Gastrocnemius medialis (tissue), 4 donors: ENCODE measurements around the gene FHOD1.

Experiments used
- POLR2A ChIP-seq, 2 donors: fragments of 450-650 bp; IDR thresholded peaks; one replicate each; pipeline ENCODE4 v1.6.1; 2017; ENCODE audit warnings: antibody characterized with exemption in 2 of 2, mild to moderate bottlenecking in 2 of 2, moderate library complexity in 2 of 2
- TF ChIP-seq, protein P1 (sequence below), 5 experiments: fragments of 450-650 bp in 3 of 5; fragments of 200-600 bp in 2 of 5; sonication (generic) in 2 of 5; IDR thresholded peaks in 4 of 5; conservative IDR thresholded peaks in 1 of 5; 1 replicate in 4 of 5; 2 replicates in 1 of 5; pipeline ENCODE4 v1.5.1; 2016 to 2019; ENCODE audit warnings: antibody characterized with exemption in 5 of 5, mild to moderate bottlenecking in 3 of 5, moderate library complexity in 3 of 5

DNA sequence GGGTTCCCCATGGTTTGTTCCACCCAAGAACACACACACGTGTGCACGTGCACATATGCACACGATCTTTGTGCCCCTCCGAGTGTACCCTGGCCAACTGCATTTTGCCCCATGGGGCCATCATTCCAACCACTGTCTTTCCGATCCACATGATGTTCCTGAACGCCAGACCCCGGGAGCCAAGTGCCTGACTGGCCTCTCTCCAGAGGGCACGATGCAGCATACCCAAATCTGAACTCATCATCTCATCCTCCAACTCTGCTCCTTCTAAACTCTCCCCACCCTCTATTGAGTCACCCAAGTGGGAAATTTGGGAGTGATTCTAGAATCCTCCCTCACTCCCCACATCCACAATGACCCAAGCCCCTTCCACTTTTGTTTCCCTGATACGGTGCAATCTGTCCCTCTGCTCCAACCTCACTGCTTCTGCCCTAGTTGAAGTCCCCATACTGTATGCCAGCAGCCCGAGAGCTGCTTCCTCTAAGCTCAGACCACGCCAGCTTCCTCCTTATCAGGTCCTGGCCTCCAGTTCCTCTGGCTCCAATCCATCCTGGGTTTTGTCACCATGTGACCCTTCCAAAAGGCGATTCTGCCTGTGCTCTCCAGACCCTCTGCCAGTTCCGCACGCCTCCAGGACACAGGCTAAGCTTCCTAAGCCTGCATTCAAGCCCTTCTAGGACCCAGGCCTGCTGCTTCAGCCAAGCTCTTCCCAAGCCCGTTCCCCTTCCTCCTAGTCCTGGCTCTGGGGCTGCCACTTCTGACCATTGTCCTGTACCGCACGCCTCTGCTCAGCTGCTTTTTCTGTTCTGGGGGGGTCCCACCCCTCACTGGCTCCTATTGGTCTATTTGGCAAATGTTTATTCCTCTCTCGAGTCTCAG is 30.4 kb downstream of the FHOD1 start:
- TF ChIP-seq, protein P1, sequence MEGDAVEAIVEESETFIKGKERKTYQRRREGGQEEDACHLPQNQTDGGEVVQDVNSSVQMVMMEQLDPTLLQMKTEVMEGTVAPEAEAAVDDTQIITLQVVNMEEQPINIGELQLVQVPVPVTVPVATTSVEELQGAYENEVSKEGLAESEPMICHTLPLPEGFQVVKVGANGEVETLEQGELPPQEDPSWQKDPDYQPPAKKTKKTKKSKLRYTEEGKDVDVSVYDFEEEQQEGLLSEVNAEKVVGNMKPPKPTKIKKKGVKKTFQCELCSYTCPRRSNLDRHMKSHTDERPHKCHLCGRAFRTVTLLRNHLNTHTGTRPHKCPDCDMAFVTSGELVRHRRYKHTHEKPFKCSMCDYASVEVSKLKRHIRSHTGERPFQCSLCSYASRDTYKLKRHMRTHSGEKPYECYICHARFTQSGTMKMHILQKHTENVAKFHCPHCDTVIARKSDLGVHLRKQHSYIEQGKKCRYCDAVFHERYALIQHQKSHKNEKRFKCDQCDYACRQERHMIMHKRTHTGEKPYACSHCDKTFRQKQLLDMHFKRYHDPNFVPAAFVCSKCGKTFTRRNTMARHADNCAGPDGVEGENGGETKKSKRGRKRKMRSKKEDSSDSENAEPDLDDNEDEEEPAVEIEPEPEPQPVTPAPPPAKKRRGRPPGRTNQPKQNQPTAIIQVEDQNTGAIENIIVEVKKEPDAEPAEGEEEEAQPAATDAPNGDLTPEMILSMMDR (IDR thresholded peaks at IDR 0.05 in 4 of 5, conservative IDR thresholded peaks at IDR 0.05 in 1 of 5): no peak
- no peak for TF ChIP-seq POLR2A (IDR thresholded peaks at IDR 0.05)
